ENCODE measurements around the gene MICALL2. TPM values are rescaled to one million over a fixed set of nuclear protein-coding genes. Genes with fewer than 3 reads are reported as not detected.

Gene MICALL2
- polyA plus RNA-seq, 2 of the 4 experiments (the other 2 are of a cell fraction), result 6.1 to 20.6 TPM

DNA sequence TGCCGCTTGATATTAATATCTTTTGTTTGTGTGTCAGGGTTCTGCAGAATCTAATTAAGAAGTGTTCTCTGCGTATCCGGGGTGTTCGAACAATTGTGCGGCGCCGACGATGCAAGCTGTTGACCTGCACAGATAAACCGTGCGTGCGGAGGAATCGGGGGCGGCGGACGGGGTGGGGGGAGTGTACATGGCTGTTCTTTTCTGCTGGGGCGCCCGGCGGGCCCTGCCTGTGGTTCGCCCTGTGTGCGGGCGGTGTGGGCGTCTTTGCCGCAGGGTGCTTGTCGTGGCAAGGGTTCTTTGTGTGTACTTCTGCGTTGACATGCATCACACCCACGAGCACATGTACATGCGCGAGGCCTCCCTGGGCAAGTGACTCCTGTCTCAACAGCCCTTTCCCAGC lies 47.9 kb downstream of the MICALL2 start (continued):
- TF ChIP-seq USF2 (IDR thresholded peaks at IDR 0.05) (no peak), CHD2 (IDR thresholded peaks at IDR 0.05; ENCODE audit: low read length, partially characterized antibody) (no peak), HEYL (CRISPR knock-in tag; IDR thresholded peaks at IDR 0.05) (no peak), HES2 (IDR thresholded peaks at IDR 0.05) (no peak), JUNB (IDR thresholded peaks at IDR 0.05) (no peak), HOXB5 (CRISPR knock-in tag; IDR thresholded peaks at IDR 0.05) (no peak)

- no peak overlapping the region for H3K4me2 ChIP-seq
- FAIRE-seq (no peak), ATAC-seq (no peak), DNase-seq (ENCODE audit: low read depth in 1 of 2, low spot score in 1 of 2) (no peak)
- CTCF ChIA-PET, result interaction anchor here (1.0 to 16.1 kb wide), 8 partner anchors 9 to 235 kb away, joined by 3 to 218 read pairs (median 6); no protein-coding TSS in a partner anchor
- H3K27ac ChIP-seq, result no peak overlapping the region
- WGBS (ENCODE audit: missing lambda C conversion rate), result 56% methylated on average over 9 of the region's 12 CpGs
- POLR2A ChIA-PET, result no interaction called here
- no peak overlapping the region for H3K4me3 ChIP-seq
- no peaks in the 10 kb centered on the region for H3K4me1 ChIP-seq
- H3K9me3 ChIP-seq, result no peaks in the 10 kb centered on the region
- no peak for TF ChIP-seq SMC3 (IDR thresholded peaks at IDR 0.05)
Measured at GRCh38 chr7:1410992-1411391, 48.3 kb downstream of the MICALL2 start.

- H3K4me3 ChIP-seq, result no peak overlapping the region
- POLR2A ChIA-PET, result no interaction called here
- WGBS (ENCODE audit: missing lambda C conversion rate), result 60% methylated on average over 7 of the region's 7 CpGs
- H3K9me3 ChIP-seq, result no peaks in the 10 kb centered on the region
- no peak for FAIRE-seq
- no peak overlapping the region for H3K4me2 ChIP-seq
- no peak overlapping the region for H3K27ac ChIP-seq
- no peak for DNase-seq (ENCODE audit: low read depth in 1 of 2, low spot score in 1 of 2)
- TF ChIP-seq PHF8 (IDR thresholded peaks at IDR 0.05; ENCODE audit: borderline replicate concordance, low read depth), result no peak
- no peak for TF ChIP-seq MAX (IDR thresholded peaks at IDR 0.05)
- TF ChIP-seq CBX8 (IDR thresholded peaks at IDR 0.05), result no peak
- no peak for TF ChIP-seq CBX2 (IDR thresholded peaks at IDR 0.05; ENCODE audit: borderline replicate concordance, low read depth)
- no peak for TF ChIP-seq KDM5A (IDR thresholded peaks at IDR 0.05)
- no peak for TF ChIP-seq ZSCAN20 (CRISPR knock-in tag; IDR thresholded peaks at IDR 0.05)
- TF ChIP-seq, protein P1, sequence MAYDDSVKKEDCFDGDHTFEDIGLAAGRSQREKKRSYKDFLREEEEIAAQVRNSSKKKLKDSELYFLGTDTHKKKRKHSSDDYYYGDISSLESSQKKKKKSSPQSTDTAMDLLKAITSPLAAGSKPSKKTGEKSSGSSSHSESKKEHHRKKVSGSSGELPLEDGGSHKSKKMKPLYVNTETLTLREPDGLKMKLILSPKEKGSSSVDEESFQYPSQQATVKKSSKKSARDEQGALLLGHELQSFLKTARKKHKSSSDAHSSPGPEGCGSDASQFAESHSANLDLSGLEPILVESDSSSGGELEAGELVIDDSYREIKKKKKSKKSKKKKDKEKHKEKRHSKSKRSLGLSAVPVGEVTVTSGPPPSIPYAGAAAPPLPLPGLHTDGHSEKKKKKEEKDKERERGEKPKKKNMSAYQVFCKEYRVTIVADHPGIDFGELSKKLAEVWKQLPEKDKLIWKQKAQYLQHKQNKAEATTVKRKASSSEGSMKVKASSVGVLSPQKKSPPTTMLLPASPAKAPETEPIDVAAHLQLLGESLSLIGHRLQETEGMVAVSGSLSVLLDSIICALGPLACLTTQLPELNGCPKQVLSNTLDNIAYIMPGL (CRISPR knock-in tag; IDR thresholded peaks at IDR 0.05; ENCODE audit: borderline replicate concordance), result no peak
- no peak for TF ChIP-seq RNF2 (IDR thresholded peaks at IDR 0.05; ENCODE audit: borderline replicate concordance, low read depth)
- TF ChIP-seq POLR2A (IDR thresholded peaks at IDR 0.05; ENCODE audit: low read length), result no peak
- no peak for TF ChIP-seq CHD4 (IDR thresholded peaks at IDR 0.05; ENCODE audit: borderline replicate concordance)
- no peak for TF ChIP-seq MYC (IDR thresholded peaks at IDR 0.05; ENCODE audit: borderline replicate concordance, low read length)
- TF ChIP-seq SREBF2 (IDR thresholded peaks at IDR 0.05), result no peak
- TF ChIP-seq MAFK (IDR thresholded peaks at IDR 0.05; ENCODE audit: partially characterized antibody), result no peak
- no peak for TF ChIP-seq NFE2L2 (conservative IDR thresholded peaks at IDR 0.05; ENCODE audit: low read length)
- TF ChIP-seq, protein P2, sequence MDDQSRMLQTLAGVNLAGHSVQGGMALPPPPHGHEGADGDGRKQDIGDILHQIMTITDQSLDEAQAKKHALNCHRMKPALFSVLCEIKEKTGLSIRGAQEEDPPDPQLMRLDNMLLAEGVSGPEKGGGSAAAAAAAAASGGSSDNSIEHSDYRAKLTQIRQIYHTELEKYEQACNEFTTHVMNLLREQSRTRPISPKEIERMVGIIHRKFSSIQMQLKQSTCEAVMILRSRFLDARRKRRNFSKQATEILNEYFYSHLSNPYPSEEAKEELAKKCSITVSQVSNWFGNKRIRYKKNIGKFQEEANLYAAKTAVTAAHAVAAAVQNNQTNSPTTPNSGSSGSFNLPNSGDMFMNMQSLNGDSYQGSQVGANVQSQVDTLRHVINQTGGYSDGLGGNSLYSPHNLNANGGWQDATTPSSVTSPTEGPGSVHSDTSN (IDR thresholded peaks at IDR 0.05), result no peak
- peaks cover under 1% of the 10 kb centered on the region; the same call in 1 of the 3 replicates for H3K4me1 ChIP-seq
- ATAC-seq, result no peak
- CTCF ChIA-PET, result interaction anchor here (0.8 to 16.1 kb wide), 11 partner anchors 8 to 234 kb away, joined by 3 to 218 read pairs (median 4); no protein-coding TSS in a partner anchor
Measured at GRCh38 chr7:1409555-1409954, 49.7 kb downstream of the MICALL2 start.

Data from A549 (cell line).